Measurements from ENCODE around the gene MRPS5.
A peak's percentile ranks its signal among the peaks of the same experiment; 100 is the strongest.
"Not testable (repeated sequence)": the region's sequence is repeated elsewhere in the genome, so short reads cannot be mapped to it uniquely, and the experiment has no call there.

Gene MRPS5

DNA sequence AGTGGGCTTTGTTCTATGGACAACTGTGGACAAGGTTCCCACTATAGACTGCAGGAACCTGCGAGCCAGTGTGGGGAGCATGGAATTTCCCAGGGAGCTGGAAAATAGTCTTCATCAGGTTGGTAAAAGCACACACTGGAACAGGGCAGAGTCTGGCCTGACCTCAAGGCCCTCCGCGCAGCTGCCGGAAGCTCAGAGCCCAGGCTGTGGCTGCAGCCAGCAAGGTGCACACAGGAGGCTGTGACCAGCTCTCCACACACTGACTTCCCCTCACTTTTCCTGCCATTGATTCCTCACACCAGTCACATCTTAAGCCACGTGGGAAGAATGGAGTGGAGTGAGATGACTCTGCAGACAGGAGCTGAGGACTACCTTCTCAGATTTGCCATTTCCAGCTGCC is 77.0 kb downstream of the MRPS5 start:
- DNase-seq: no peak

- peak; percentile 53 for DNase-seq
Measured at GRCh38 chr2:95043300-95044093, 78.1 kb downstream of the MRPS5 start.

DNA sequence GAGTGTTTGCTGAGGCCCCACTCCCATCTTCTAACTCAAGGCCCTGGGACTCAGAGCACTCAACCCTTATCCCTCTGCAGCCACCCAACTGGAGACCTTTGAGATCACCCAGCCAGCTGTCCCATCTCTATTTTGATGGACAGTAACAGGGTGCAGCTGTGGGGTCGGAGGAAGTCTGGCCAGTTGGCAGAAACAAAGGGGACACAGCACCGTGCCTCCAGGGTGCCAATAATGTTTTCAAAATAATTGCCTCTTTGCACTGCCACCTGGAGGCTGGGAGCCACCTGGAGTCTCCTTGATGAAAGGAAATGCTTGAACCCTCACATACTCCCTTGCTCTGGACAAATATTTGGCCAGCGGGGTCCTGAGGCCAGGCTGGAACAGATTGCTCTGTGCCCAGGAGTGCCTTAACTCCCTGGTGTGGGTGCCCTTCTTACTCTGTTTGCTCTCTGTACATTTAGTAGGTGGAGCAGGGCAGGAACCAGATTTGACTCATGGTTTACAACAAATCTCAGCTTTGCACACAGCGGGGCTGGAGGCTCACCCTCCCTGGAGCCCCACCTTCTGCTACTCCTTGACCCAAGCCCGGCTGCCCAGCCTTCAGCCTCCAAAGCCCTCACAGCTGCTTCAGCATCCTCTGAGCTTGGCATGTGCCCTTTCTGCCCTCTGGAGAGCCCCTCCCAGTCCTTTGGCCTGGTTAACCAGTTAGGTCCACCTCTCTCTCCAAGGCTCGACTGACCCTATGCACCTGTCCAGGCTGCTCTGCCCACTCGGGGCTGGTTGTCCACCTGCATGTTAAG is 78.9 kb downstream of the MRPS5 start:
- no peak for DNase-seq

- DNase-seq: no peak
Measured at GRCh38 chr2:95041824-95042442, 79.7 kb downstream of the MRPS5 start.

DNA sequence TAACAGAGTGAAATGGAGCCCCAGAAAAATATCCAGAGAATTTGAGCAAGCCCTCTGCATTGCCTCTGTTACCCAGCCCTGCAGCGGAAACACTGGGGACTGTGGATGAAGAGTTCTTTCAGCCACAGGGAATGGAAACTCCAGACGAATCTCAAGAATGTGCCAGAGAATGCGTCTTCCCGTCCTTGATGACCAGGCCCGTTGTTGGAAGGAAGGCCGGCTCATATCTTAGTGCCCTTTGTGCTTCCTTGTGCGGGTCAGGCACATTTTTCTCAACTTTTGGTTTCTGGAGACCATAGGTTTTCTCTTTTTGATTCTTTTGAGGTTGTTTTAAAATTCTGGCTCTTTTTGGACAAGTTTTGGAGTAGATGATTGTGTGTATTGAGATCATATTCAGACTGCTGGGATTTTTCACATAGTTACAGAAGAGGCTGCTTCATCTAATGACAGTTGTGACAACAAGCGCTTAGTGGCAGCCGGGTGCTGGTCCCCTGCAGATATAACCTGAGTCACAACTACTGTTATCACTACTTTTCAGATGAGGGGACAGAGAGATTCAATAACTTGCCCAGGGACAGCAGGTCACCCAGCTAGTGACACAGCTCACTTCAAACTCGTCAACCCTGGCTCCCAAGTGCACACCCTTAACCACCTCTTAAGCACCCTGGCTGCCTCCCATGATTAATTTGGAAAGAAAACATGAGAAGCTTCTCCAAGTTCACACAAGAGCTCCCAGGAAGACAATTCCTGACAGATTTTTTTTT is 80.4 kb downstream of the MRPS5 start:
- DNase-seq: no peak

DNA sequence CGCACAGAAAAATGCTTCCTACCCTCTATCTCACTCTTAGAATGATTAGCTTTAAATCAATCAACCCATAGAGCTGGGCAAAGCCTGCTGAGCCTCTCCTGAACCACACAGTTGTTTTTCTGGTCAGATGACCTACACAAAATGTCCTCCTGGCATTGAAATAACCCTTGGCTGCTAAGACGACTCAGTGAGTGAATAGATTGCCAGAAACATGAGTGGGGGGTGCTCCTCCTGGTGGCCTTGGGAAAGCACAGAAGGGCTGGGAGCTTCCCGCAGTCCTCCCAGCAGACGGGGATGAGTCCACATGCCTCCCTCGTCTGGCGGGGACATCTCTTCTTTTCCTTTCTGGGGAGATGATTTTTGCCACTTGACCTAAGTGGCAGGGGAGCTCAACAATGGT is 81.2 kb downstream of the MRPS5 start:
- no peak for DNase-seq

- DNase-seq: no peak
Measured at GRCh38 chr2:95039978-95040377, 81.6 kb downstream of the MRPS5 start.

GRCh38 chr2:95039363-95039762 is 82.2 kb downstream of the MRPS5 start:
- DNase-seq: no peak

- no peak for DNase-seq
Measured at GRCh38 chr2:95038635-95039298, 82.8 kb downstream of the MRPS5 start.

GRCh38 chr2:95037841-95038585 is 83.6 kb downstream of the MRPS5 start:
- not testable (repeated sequence) for DNase-seq

DNA sequence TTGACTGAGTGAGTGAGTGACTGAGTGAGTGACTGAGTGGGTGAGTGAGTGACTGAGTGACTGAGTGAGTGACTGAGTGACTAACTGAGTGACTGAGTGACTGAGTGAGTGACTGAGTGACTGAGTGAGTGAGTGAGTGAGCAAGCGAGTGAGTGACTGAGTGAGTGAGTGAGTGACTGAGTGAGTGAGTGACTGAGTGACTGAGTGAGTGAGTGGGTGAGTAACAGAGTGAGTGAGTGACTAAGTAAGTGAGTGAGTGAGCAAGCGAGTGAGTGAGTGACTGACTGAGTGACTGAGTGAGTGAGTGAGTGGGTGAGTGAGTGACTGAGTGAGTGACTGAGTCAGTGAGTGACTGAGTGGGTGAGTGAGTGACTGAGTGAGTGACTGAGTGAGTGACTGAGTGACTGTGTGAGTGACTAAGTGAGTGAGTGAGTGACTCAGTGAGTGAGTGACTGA is 84.2 kb downstream of the MRPS5 start:
- DNase-seq: no peak

- DNase-seq: no peak
Measured at GRCh38 chr2:95036596-95037383, 84.8 kb downstream of the MRPS5 start.

Data from NCI-H2107 (cell line).